Liver (tissue), 9 donors: ENCODE results near the gene PDE4B. TPM values are rescaled to one million over a fixed set of nuclear protein-coding genes. Genes with fewer than 3 reads are reported as not detected.
A peak's percentile ranks its signal among the peaks of the same experiment; 100 is the strongest.

Source experiments
- DNase-seq: peaks from one replicate; pipeline ENCODE4 v3.0.0-alpha.2; 2017; ENCODE audit warnings: low spot score
- H3K27ac ChIP-seq, 2 donors: one replicate each; pipeline ENCODE4 v1.7.0; 2013; ENCODE audit warnings: inconsistent platforms in 2 of 2, low read length in 2 of 2, control low read depth in 1 of 2, low read depth in 1 of 2, mild to moderate bottlenecking in 1 of 2
- H3K27me3 ChIP-seq, 4 donors: one replicate each; pipeline versions ENCODE4 v1.6.1 to v1.7.0; 2013; ENCODE audit warnings: low read length in 3 of 4, inconsistent platforms in 1 of 4, mild to moderate bottlenecking in 1 of 4, moderate library complexity in 1 of 4; ENCODE audit not compliant: control insufficient read depth in 4 of 4, insufficient read depth in 4 of 4
- H3K36me3 ChIP-seq, 4 donors: one replicate each; pipeline versions ENCODE4 v1.6.1 to v1.7.0; 2013; ENCODE audit warnings: low read length in 3 of 4, mild to moderate bottlenecking in 3 of 4, low read depth in 1 of 4, moderate library complexity in 1 of 4; ENCODE audit not compliant: control insufficient read depth in 4 of 4, insufficient read depth in 3 of 4
- H3K4me1 ChIP-seq, 4 donors: one replicate each; pipeline versions ENCODE4 v1.6.1 to v1.7.0; 2013; ENCODE audit warnings: low read length in 3 of 4, mild to moderate bottlenecking in 3 of 4, moderate library complexity in 1 of 4; ENCODE audit not compliant: control insufficient read depth in 4 of 4, insufficient read depth in 4 of 4
- H3K4me3 ChIP-seq, 3 donors: one replicate each; pipeline versions ENCODE4 v1.6.1 to v1.7.0; 2013; ENCODE audit warnings: low read length in 3 of 3, control low read depth in 1 of 3, low read depth in 1 of 3, mild to moderate bottlenecking in 1 of 3
- H3K9ac ChIP-seq, 2 donors: one replicate each; pipeline ENCODE4 v1.7.0; 2013; ENCODE audit warnings: low read length in 2 of 2, mild to moderate bottlenecking in 2 of 2, moderate library complexity in 2 of 2, control low read depth in 1 of 2, low read depth in 1 of 2
- H3K9me3 ChIP-seq, 4 donors: one replicate each; pipeline versions ENCODE4 v1.6.1 to v1.7.0; 2013; ENCODE audit warnings: low read length in 3 of 4; ENCODE audit not compliant: control insufficient read depth in 4 of 4
- ATF3 ChIP-seq: IDR thresholded peaks from 2 replicates; pipeline ENCODE4 v1.6.1; 2016; ENCODE audit warnings: antibody characterized with exemption
- EGR1 ChIP-seq, 2 donors: IDR thresholded peaks; 2 replicates each; pipeline ENCODE4 v1.6.1; 2016 to 2018; ENCODE audit warnings: antibody characterized with exemption in 2 of 2, low read depth in 2 of 2
- FOXA1 ChIP-seq: IDR thresholded peaks from 2 replicates; pipeline ENCODE4 v1.6.1; 2016; ENCODE audit warnings: antibody characterized with exemption
- FOXA2 ChIP-seq: IDR thresholded peaks from 2 replicates; pipeline ENCODE4 v1.6.1; 2016; ENCODE audit warnings: antibody characterized with exemption
- GABPA ChIP-seq, 2 donors: IDR thresholded peaks in 1 of 2; conservative IDR thresholded peaks in 1 of 2; 2 replicates each; pipeline ENCODE4 v1.6.1; 2016; ENCODE audit warnings: antibody characterized with exemption in 2 of 2, mild to moderate bottlenecking in 1 of 2, moderate library complexity in 1 of 2
- HNF4A ChIP-seq, 2 donors: conservative IDR thresholded peaks; 2 replicates each; pipeline ENCODE4 v1.6.1; 2016; ENCODE audit warnings: antibody characterized with exemption in 2 of 2, mild to moderate bottlenecking in 2 of 2
- HNF4G ChIP-seq: IDR thresholded peaks from 2 replicates; pipeline ENCODE4 v1.6.1; 2016; ENCODE audit warnings: antibody characterized with exemption
- JUND ChIP-seq, 2 donors: IDR thresholded peaks; 2 replicates each; pipeline ENCODE4 v1.6.1; 2016; ENCODE audit warnings: antibody characterized with exemption in 2 of 2
- NR2F2 ChIP-seq: IDR thresholded peaks from 2 replicates; pipeline ENCODE4 v1.6.1; 2016; ENCODE audit warnings: antibody characterized with exemption
- RAD21 ChIP-seq, 2 donors: IDR thresholded peaks; 2 replicates each; pipeline ENCODE4 v1.6.1; 2016; ENCODE audit warnings: antibody characterized with exemption in 2 of 2, mild to moderate bottlenecking in 2 of 2
- RXRA ChIP-seq, 2 donors: IDR thresholded peaks; 2 replicates each; pipeline ENCODE4 v1.6.1; 2017 to 2018; ENCODE audit warnings: antibody characterized with exemption in 2 of 2, mild to moderate bottlenecking in 1 of 2
- SP1 ChIP-seq: IDR thresholded peaks from 2 replicates; pipeline ENCODE4 v1.6.1; 2018; ENCODE audit warnings: antibody characterized with exemption, mild to moderate bottlenecking
- TAF1 ChIP-seq: conservative IDR thresholded peaks from 2 replicates; pipeline ENCODE4 v1.6.1; 2016; ENCODE audit warnings: antibody characterized with exemption, mild to moderate bottlenecking
- YY1 ChIP-seq: IDR thresholded peaks from 2 replicates; pipeline ENCODE4 v1.6.1; 2016; ENCODE audit warnings: antibody characterized with exemption, mild to moderate bottlenecking
- WGBS: extraction: QIAGEN DNeasy Blood & Tissue Kit; methylation state at CpG from one replicate; pipeline ENCODE4 v1.1.7; 2013; 5-methylcytosine and 5-hydroxymethylcytosine counted together
- polyA plus RNA-seq, 2 donors: library from polyadenylated mRNA; stranded (reverse) in 1 of 2; unstranded in 1 of 2; fragments of 200-250 nt in 1 of 2; fragments of >200 nt in 1 of 2; fragmentation: Nextera tagmentation in 1 of 2; extraction: Ambion mirVana in 1 of 2; gene quantifications; one replicate each; pipeline versions ENCODE4 v1.2.1 to v1.2.3, GENCODE V29; 2013 to 2015
- total RNA-seq, 2 donors: library from RNA; depleted of rRNA; stranded (reverse); fragments of >200 nt; gene quantifications; one replicate each; pipeline ENCODE4 v1.2.3, GENCODE V29; 2014
- TF ChIP-seq, protein P1 (sequence below): fragments of 150-350 bp; IDR thresholded peaks from 2 replicates; pipeline ENCODE4 v1.5.1; 2017; ENCODE audit warnings: improper control_type of control experiment, low read depth, low read length; ENCODE audit not compliant: missing input control
- TF ChIP-seq, protein P2 (sequence below): IDR thresholded peaks from 2 replicates; pipeline ENCODE4 v1.6.1; 2016; ENCODE audit warnings: antibody characterized with exemption
- TF ChIP-seq, protein P3 (sequence below): IDR thresholded peaks from 2 replicates; pipeline ENCODE4 v1.6.1; 2016; ENCODE audit warnings: antibody characterized with exemption, mild to moderate bottlenecking
- donor health status: healthy.
- donor health status: healthy.
- donor health status: healthy.
- donor health status: healthy.
- donor health status: healthy.

PDE4B gene
- total and polyA plus RNA-seq, 4 donors: 1.9 to 3.9 (median 2.7) TPM

GRCh38 chr1:65958561-65959350, 166.1 kb downstream of the PDE4B start:
- H3K4me3 ChIP-seq: no peak overlapping the region
- H3K36me3 ChIP-seq: no peaks in the 10 kb centered on the region
- no peak for DNase-seq
- TF ChIP-seq RAD21 (IDR thresholded peaks at IDR 0.05): peak; percentile 96 to 97
- TF ChIP-seq GABPA (IDR thresholded peaks at IDR 0.05 in 1 of 2, conservative IDR thresholded peaks at IDR 0.05 in 1 of 2): no peak
- TF ChIP-seq, protein P1, sequence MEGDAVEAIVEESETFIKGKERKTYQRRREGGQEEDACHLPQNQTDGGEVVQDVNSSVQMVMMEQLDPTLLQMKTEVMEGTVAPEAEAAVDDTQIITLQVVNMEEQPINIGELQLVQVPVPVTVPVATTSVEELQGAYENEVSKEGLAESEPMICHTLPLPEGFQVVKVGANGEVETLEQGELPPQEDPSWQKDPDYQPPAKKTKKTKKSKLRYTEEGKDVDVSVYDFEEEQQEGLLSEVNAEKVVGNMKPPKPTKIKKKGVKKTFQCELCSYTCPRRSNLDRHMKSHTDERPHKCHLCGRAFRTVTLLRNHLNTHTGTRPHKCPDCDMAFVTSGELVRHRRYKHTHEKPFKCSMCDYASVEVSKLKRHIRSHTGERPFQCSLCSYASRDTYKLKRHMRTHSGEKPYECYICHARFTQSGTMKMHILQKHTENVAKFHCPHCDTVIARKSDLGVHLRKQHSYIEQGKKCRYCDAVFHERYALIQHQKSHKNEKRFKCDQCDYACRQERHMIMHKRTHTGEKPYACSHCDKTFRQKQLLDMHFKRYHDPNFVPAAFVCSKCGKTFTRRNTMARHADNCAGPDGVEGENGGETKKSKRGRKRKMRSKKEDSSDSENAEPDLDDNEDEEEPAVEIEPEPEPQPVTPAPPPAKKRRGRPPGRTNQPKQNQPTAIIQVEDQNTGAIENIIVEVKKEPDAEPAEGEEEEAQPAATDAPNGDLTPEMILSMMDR: peak; percentile 64
- TF ChIP-seq ATF3: no peak
- no peak overlapping the region for H3K27ac ChIP-seq
- H3K9ac ChIP-seq: no peak overlapping the region
- no peaks in the 10 kb centered on the region for H3K4me1 ChIP-seq
- H3K9me3 ChIP-seq: no peaks in the 10 kb centered on the region
- no peaks in the 10 kb centered on the region for H3K27me3 ChIP-seq
- WGBS: 51% methylated on average over 12 of the region's 12 CpGs

DNA sequence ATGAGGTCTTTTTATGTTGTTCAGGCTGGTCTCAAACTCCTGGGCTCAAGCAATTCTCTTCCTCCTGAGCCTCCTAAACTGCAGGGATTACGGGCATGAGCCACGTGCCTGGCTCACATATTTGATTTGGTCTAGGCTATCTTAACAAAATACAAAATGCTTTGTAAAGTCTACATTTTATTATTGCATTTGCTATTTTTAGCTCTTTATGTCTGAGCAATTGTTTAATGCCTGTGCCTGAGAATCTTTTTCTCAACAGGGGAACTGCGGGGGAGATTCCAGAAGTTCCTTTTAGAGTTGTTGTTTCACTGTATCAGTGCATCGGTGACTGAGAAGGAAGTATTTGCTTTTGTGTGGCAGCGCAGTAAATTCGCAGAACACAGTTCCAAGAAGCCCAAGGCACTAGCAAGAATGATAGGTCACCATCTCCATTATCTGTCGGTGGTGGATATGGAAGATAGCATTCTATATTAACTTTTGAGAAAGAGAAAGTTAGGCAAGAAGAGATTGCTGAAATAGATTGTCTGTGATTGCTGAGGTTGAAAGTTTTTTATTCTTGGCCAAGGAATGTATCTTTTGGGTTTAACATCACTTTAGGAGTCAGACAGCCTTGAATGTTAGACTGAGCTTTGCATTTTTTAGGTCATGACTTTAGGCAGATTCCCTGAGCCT, 167.3 kb downstream of the PDE4B start:
- H3K27ac ChIP-seq: no peak overlapping the region
- H3K4me1 ChIP-seq: no peaks in the 10 kb centered on the region
- H3K4me3 ChIP-seq: no peak overlapping the region
- no peaks in the 10 kb centered on the region for H3K9me3 ChIP-seq
- WGBS: 51% methylated on average over 7 of the region's 7 CpGs
- H3K9ac ChIP-seq: no peak overlapping the region
- no peaks in the 10 kb centered on the region for H3K27me3 ChIP-seq
- TF ChIP-seq HNF4A (conservative IDR thresholded peaks at IDR 0.05) (no peak), TAF1 (no peak), GABPA (IDR thresholded peaks at IDR 0.05 in 1 of 2, conservative IDR thresholded peaks at IDR 0.05 in 1 of 2) (no peak), FOXA1 (no peak), NR2F2 (no peak), ATF3 (no peak), FOXA2 (no peak), EGR1 (IDR thresholded peaks at IDR 0.05; ENCODE audit: low read depth in 2 of 2) (no peak), JUND (IDR thresholded peaks at IDR 0.05) (no peak), RXRA (IDR thresholded peaks at IDR 0.05) (no peak), SP1 (no peak), RAD21 (IDR thresholded peaks at IDR 0.05) (no peak), HNF4G (no peak), YY1 (no peak)
- TF ChIP-seq, protein P2, sequence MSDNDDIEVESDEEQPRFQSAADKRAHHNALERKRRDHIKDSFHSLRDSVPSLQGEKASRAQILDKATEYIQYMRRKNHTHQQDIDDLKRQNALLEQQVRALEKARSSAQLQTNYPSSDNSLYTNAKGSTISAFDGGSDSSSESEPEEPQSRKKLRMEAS: no peak
- TF ChIP-seq, protein P3, sequence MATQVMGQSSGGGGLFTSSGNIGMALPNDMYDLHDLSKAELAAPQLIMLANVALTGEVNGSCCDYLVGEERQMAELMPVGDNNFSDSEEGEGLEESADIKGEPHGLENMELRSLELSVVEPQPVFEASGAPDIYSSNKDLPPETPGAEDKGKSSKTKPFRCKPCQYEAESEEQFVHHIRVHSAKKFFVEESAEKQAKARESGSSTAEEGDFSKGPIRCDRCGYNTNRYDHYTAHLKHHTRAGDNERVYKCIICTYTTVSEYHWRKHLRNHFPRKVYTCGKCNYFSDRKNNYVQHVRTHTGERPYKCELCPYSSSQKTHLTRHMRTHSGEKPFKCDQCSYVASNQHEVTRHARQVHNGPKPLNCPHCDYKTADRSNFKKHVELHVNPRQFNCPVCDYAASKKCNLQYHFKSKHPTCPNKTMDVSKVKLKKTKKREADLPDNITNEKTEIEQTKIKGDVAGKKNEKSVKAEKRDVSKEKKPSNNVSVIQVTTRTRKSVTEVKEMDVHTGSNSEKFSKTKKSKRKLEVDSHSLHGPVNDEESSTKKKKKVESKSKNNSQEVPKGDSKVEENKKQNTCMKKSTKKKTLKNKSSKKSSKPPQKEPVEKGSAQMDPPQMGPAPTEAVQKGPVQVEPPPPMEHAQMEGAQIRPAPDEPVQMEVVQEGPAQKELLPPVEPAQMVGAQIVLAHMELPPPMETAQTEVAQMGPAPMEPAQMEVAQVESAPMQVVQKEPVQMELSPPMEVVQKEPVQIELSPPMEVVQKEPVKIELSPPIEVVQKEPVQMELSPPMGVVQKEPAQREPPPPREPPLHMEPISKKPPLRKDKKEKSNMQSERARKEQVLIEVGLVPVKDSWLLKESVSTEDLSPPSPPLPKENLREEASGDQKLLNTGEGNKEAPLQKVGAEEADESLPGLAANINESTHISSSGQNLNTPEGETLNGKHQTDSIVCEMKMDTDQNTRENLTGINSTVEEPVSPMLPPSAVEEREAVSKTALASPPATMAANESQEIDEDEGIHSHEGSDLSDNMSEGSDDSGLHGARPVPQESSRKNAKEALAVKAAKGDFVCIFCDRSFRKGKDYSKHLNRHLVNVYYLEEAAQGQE: no peak
- no peak for DNase-seq
- no peaks in the 10 kb centered on the region for H3K36me3 ChIP-seq
